K562 (cell line): ENCODE data around the gene STRIP1. TPM values are rescaled to one million over a fixed set of nuclear protein-coding genes. Genes with fewer than 3 reads are reported as not detected.

Experiments used
- ATAC-seq: fragments of 200-7000 bp; cut with Tn5 transposase; 3 replicates; pipeline ENCODE4 v1.9.1; 2020; ENCODE audit warnings: moderate library complexity
- BruUV-seq: library from RNA; stranded (reverse); fragments of 400-500 nt; replicated peaks from 2 replicates; lab custom pipeline; 2021; lab: Mats Ljungman, UMichigan
- CTCF ChIA-PET: fragments of 300-600 bp; formaldehyde crosslinking; extraction: SDS; loops from one replicate; lab custom pipeline; 2021; ENCODE audit warnings: low intra/inter-chr PET ratio; lab: Yijun Ruan, JAX
- POLR2A ChIA-PET: fragments of 300-600, 350-650 bp; sonication (Branson Sonifier 250); formaldehyde crosslinking; extraction: SDS; loops from one replicate; lab custom pipeline; 2021; ENCODE audit warnings: antibody characterized with exemption, inconsistent platforms; lab: Yijun Ruan, JAX
- DNase-seq, 4 experiments: peaks; one replicate each; pipeline versions ENCODE4 v3.0.0 to v3.0.0-alpha.2; 2011 to 2018; ENCODE audit warnings: low spot score in 3 of 4, mixed read lengths in 3 of 4; ENCODE audit errors: extremely low read depth in 1 of 4
- FAIRE-seq: peaks from 2 replicates; lab custom pipeline; 2011; peaks lifted over from hg19 to GRCh38; lab: Jason Lieb, UNC
- H2AFZ ChIP-seq: 2 replicates; pipeline ENCODE4 v1.6.0; 2011; ENCODE audit warnings: low read depth, low read length, control low read depth, inconsistent platforms
- H3K27ac ChIP-seq: fragments of 200-600 bp; 3 replicates; pipeline ENCODE4 v1.8.0; 2011; ENCODE audit warnings: low read depth, mild to moderate bottlenecking, control low read depth, inconsistent platforms, low read length, moderate library complexity, mixed read lengths; ENCODE audit errors: extremely low read depth
- H3K27me3 ChIP-seq, 2 experiments: fragments of 300-600 bp in 1 of 2; 2 replicates in 1 of 2; 3 replicates in 1 of 2; pipeline versions ENCODE4 v1.6.0 to v1.8.0; 2011; ENCODE audit warnings: inconsistent platforms in 2 of 2, low read length in 2 of 2, mild to moderate bottlenecking in 1 of 2, mixed read lengths in 1 of 2, moderate library complexity in 1 of 2; ENCODE audit not compliant: control insufficient read depth in 2 of 2, insufficient read depth in 2 of 2
- H3K36me3 ChIP-seq: fragments of 300-600 bp; 3 replicates; pipeline ENCODE4 v1.8.0; 2011; ENCODE audit warnings: mild to moderate bottlenecking, low read length, inconsistent platforms; ENCODE audit not compliant: control insufficient read depth, insufficient read depth
- H3K4me1 ChIP-seq, 2 experiments: fragments of 200-600 bp in 1 of 2; replicated peaks in 1 of 2; 2 replicates in 1 of 2; 3 replicates in 1 of 2; pipeline versions ENCODE4 v1.5.1 to v1.8.0; 2011; ENCODE audit warnings: inconsistent platforms in 2 of 2, low read length in 2 of 2, mild to moderate bottlenecking in 1 of 2, mixed read lengths in 1 of 2, moderate library complexity in 1 of 2; ENCODE audit not compliant: control insufficient read depth in 2 of 2, insufficient read depth in 2 of 2
- H3K4me2 ChIP-seq: 2 replicates; pipeline ENCODE4 v1.6.1; 2011; ENCODE audit warnings: low read length, control low read depth, inconsistent platforms, mixed read lengths; ENCODE audit not compliant: insufficient read depth
- H3K4me3 ChIP-seq: fragments of 200-600 bp; sonication (generic), shearing (Covaris generic); 2 replicates; pipeline ENCODE4 v1.5.1; 2016; ENCODE audit warnings: control low read depth, inconsistent platforms
- H3K79me2 ChIP-seq: fragments of 200-600 bp; 3 replicates; pipeline ENCODE4 v1.8.0; 2011; ENCODE audit warnings: low read length, inconsistent platforms; ENCODE audit not compliant: control insufficient read depth, insufficient read depth
- H3K9ac ChIP-seq, 2 experiments: 2 replicates each; pipeline versions ENCODE4 v1.6.0 to v1.6.1; 2011; ENCODE audit warnings: low read depth in 2 of 2, low read length in 2 of 2, control low read depth in 1 of 2, inconsistent platforms in 1 of 2, mild to moderate bottlenecking in 1 of 2, mixed read lengths in 1 of 2; ENCODE audit not compliant: insufficient read depth in 1 of 2
- H3K9me1 ChIP-seq: one replicate; pipeline ENCODE4 v1.6.0; 2011; ENCODE audit warnings: inconsistent platforms, mild to moderate bottlenecking, low read length, moderate library complexity; ENCODE audit not compliant: control insufficient read depth, insufficient read depth
- H3K9me3 ChIP-seq: replicated peaks from 2 replicates; pipeline ENCODE4 v1.5.1; 2011; ENCODE audit warnings: low read depth, low read length, inconsistent platforms; ENCODE audit not compliant: control insufficient read depth, insufficient read depth
- H4K20me1 ChIP-seq: replicated peaks from 2 replicates; pipeline ENCODE4 v1.6.1; 2011; ENCODE audit warnings: low read length, inconsistent platforms, mixed read lengths; ENCODE audit not compliant: control insufficient read depth, insufficient read depth
- COPS2 ChIP-seq: fragments of 450-650 bp; conservative IDR thresholded peaks from 2 replicates; pipeline ENCODE4 v1.6.1; 2016; ENCODE audit warnings: mild to moderate bottlenecking, moderate library complexity
- ELK1 ChIP-seq: sonication (generic); formaldehyde crosslinking; IDR thresholded peaks from 2 replicates; pipeline ENCODE4 v1.8.1; 2022; ENCODE audit warnings: missing genetic modification reagents
- JUND ChIP-seq, 2 experiments: IDR thresholded peaks; 2 replicates in 1 of 2; 3 replicates in 1 of 2; pipeline ENCODE4 v1.6.1; 2011; ENCODE audit warnings: borderline replicate concordance in 2 of 2, low read depth in 2 of 2, low read length in 2 of 2, improper control_type of control experiment in 1 of 2, missing biosample characterization in 1 of 2, missing genetic modification characterization in 1 of 2, missing genetic modification reagents in 1 of 2
- KDM2B ChIP-seq: fragments of 250-450 bp; sonication (Bioruptor Pico); IDR thresholded peaks from 2 replicates; pipeline ENCODE4 v1.8.0; 2021; ENCODE audit warnings: mild to moderate bottlenecking, moderate library complexity
- KDM4B ChIP-seq, 2 experiments: fragments of 450-650 bp in 1 of 2; sonication (generic) in 1 of 2; IDR thresholded peaks; 2 replicates each; pipeline ENCODE4 v1.6.1; 2016 to 2017; ENCODE audit warnings: borderline replicate concordance in 2 of 2, antibody characterized with exemption in 1 of 2, low read depth in 1 of 2, mild to moderate bottlenecking in 1 of 2
- NFATC3 ChIP-seq: fragments of 450-650 bp; IDR thresholded peaks from 2 replicates; pipeline ENCODE4 v1.6.1; 2017; ENCODE audit warnings: mild to moderate bottlenecking
- NR2F6 ChIP-seq: fragments of 450-650 bp; formaldehyde crosslinking; IDR thresholded peaks from 2 replicates; pipeline ENCODE4 v1.4.0; 2020; ENCODE audit warnings: mild to moderate bottlenecking
- XRCC4 ChIP-seq: IDR thresholded peaks from one replicate; pipeline ENCODE4 v1.6.1; 2011; ENCODE audit not compliant: insufficient read depth, insufficient read length; ENCODE audit errors: extremely low read depth
- ZBTB1 ChIP-seq: sonication (generic); formaldehyde crosslinking; IDR thresholded peaks from 2 replicates; pipeline ENCODE4 v1.8.1; 2023; ENCODE audit warnings: missing genetic modification reagents, low read depth, mild to moderate bottlenecking, borderline replicate concordance
- ZNF165 ChIP-seq: fragments of 250-450 bp; sonication (Bioruptor Pico); IDR thresholded peaks from 2 replicates; pipeline ENCODE4 v1.4.0; 2020; ENCODE audit warnings: borderline replicate concordance
- WGBS: fragments of 100-300 bp; shearing (Covaris generic); methylation state at CpG from one replicate; pipeline ENCODE4 v1.1.6; 2016; ENCODE audit warnings: low coverage, mixed read lengths; ENCODE audit not compliant: insufficient coverage; ENCODE audit errors: missing lambda C conversion rate; 5-methylcytosine and 5-hydroxymethylcytosine counted together
- in situ Hi-C: fragments of 300-500 bp; cut with MboI; formaldehyde crosslinking; loops from 4 replicates; pipeline ENCODE4 v1.15.0; 2018; ENCODE audit warnings: inconsistent platforms, mixed read lengths
- intact Hi-C: fragments of 100-400 bp; cut with micrococcal nuclease; formaldehyde crosslinking; loops from 2 replicates; pipeline ENCODE4 v1.14.2; 2022
- polyA plus RNA-seq, 8 experiments: library from polyadenylated mRNA; depleted of rRNA in 4 of 8; stranded (reverse) in 5 of 8; unstranded in 3 of 8; fragments of >200 nt; fragmentation: Nextera tagmentation in 2 of 8; fragmentation: Illumina TruSeq in 1 of 8; extraction: Ambion mirVana in 2 of 8; extraction: Trizol in 1 of 8; gene quantifications; 2 replicates each; pipeline versions ENCODE4 v1.2.1 to v1.2.3, GENCODE V29; 2011 to 2014; ENCODE audit warnings: inconsistent platforms in 1 of 8, missing spikeins in 1 of 8
- total RNA-seq, 7 experiments: library from RNA; depleted of rRNA in 6 of 7; stranded (reverse); fragments of >200 nt in 6 of 7; fragmentation: Illumina TruSeq in 2 of 7; extraction: Trizol in 2 of 7; gene quantifications; 2 replicates each; pipeline versions ENCODE4 v1.2.1 to v1.2.3, GENCODE V29; 2011 to 2021; ENCODE audit warnings: low replicate concordance in 1 of 7
- TF ChIP-seq, protein P1 (sequence below): fragments of 450-650 bp; IDR thresholded peaks from one replicate; pipeline ENCODE4 v1.6.1; 2018; ENCODE audit warnings: mild to moderate bottlenecking, moderate library complexity; ENCODE audit not compliant: partially characterized antibody
- TF ChIP-seq, protein P2 (sequence below), 2 experiments: fragments of 450-650 bp in 1 of 2; sonication (generic) in 1 of 2; formaldehyde crosslinking; conservative IDR thresholded peaks; 2 replicates each; pipeline versions ENCODE4 v1.4.0 to v1.8.1; 2020 to 2022; ENCODE audit warnings: mild to moderate bottlenecking in 1 of 2, missing genetic modification reagents in 1 of 2

Gene STRIP1
- total and polyA plus RNA-seq, 9 of the 15 experiments (the other 6 are each of a cell fraction or from before 2014, with no cell fraction given): 9.9 to 42.3 (median 32.0) TPM

DNA sequence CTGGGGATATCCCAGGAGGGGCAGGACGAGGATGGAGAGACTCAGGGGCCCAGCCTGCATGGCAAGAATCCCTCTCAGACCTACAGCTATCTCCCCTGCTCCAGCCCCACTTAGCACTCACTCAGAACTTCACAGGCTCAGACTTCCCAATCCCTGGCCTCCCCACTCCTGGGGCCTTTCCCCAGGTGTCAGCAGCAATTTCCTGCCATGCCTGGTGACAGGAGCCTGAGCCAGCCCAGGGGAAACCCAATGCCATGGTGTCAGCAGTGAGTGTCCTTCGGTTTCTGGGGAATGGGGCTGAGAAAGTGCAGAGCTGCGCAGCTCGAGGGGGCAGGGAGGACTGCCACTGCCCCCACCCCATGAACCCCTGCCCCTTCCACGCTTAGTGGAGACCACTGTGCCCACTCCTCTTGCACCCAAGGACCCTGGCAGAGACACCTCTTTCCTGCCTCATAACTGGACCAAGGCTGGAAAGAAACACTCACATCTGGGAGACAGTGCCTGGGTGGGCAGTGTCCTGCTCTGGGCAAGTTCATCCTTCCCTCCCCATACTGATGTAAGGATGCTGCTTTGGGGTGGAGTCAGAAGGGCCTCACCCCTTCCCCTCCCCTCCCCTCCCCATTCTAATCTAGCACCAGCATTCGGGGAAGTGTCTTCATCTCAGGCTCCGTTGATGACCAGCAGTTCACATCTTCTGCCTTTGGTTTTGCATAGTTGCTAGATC is 60.7 kb downstream of the STRIP1 start:
- Histone ChIP-seq H3K4me1 (peaks cover 7 to 10% of the 10 kb centered on the region in 2 experiments; a peak in 4 of 5 replicates), H3K4me3 (no peak overlapping the region), H3K27me3 (peaks cover 20 to 38% of the 10 kb centered on the region in 2 experiments; a peak in 3 of 5 replicates), H3K79me2 (no peaks in the 10 kb centered on the region), H3K9ac (no peak overlapping the region), H3K27ac (no peak overlapping the region), H3K36me3 (no peaks in the 10 kb centered on the region), H2AFZ (no peak overlapping the region), H3K9me3 (no peaks in the 10 kb centered on the region), H3K9me1 (no peaks in the 10 kb centered on the region), H3K4me2 (no peak overlapping the region), H4K20me1 (no peaks in the 10 kb centered on the region; the same call in 1 of the 2 replicates)
- 0% methylated on average over 6 of the region's 7 CpGs for WGBS
- no peak for FAIRE-seq
- CTCF ChIA-PET: no interaction called here
- in situ Hi-C loops: no loop called here
- POLR2A ChIA-PET: interaction anchor here (0.6 to 0.9 kb wide), 2 partner anchors 12 to 22 kb away, joined by 3 read pairs; no protein-coding TSS in a partner anchor
- peak in 1 of 4 experiments; percentile 37 for DNase-seq
- intact Hi-C loops: no loop called here
- TF ChIP-seq, protein P1, sequence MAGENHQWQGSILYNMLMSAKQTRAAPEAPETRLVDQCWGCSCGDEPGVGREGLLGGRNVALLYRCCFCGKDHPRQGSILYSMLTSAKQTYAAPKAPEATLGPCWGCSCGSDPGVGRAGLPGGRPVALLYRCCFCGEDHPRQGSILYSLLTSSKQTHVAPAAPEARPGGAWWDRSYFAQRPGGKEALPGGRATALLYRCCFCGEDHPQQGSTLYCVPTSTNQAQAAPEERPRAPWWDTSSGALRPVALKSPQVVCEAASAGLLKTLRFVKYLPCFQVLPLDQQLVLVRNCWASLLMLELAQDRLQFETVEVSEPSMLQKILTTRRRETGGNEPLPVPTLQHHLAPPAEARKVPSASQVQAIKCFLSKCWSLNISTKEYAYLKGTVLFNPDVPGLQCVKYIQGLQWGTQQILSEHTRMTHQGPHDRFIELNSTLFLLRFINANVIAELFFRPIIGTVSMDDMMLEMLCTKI: no peak
- TF ChIP-seq XRCC4 (no peak), ELK1 (no peak), COPS2 (no peak), KDM2B (CRISPR knock-in tag) (no peak), ZBTB1 (no peak), ZNF165 (CRISPR knock-in tag) (no peak), JUND (IDR thresholded peaks at IDR 0.05; ENCODE audit: borderline replicate concordance, low read depth, low read length) (no peak), JUND (tag; IDR thresholded peaks at IDR 0.05; ENCODE audit: borderline replicate concordance, low read depth, low read length) (no peak), NR2F6 (CRISPR knock-in tag) (no peak), KDM4B (IDR thresholded peaks at IDR 0.05; ENCODE audit: borderline replicate concordance in 2 of 2, low read depth in 1 of 2) (no peak), NFATC3 (no peak)
- TF ChIP-seq, protein P2, sequence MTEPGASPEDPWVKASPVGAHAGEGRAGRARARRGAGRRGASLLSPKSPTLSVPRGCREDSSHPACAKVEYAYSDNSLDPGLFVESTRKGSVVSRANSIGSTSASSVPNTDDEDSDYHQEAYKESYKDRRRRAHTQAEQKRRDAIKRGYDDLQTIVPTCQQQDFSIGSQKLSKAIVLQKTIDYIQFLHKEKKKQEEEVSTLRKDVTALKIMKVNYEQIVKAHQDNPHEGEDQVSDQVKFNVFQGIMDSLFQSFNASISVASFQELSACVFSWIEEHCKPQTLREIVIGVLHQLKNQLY (CRISPR knock-in tag; conservative IDR thresholded peaks at IDR 0.05): no peak
- peak; percentile 15; the same call in 1 of the 3 replicates for ATAC-seq
- BruUV-seq: no TSS peak
